Bronchial epithelial cell (primary cell): ENCODE data around the gene HSPBAP1. TPM values are rescaled to one million over a fixed set of nuclear protein-coding genes. Genes with fewer than 3 reads are reported as not detected.

Source experiments
- DNase-seq: peaks from one replicate; pipeline ENCODE4 v3.0.0-alpha.2; 2010; ENCODE audit warnings: low read depth
- FAIRE-seq: peaks from 2 replicates; lab custom pipeline; 2011; peaks lifted over from hg19 to GRCh38; lab: Jason Lieb, UNC
- H3K27me3 ChIP-seq: 2 replicates; pipeline ENCODE4 v1.5.1; 2011; ENCODE audit warnings: low read length; ENCODE audit not compliant: control insufficient read depth, insufficient read depth
- H3K36me3 ChIP-seq: 2 replicates; pipeline ENCODE4 v1.5.1; 2011; ENCODE audit warnings: low read length; ENCODE audit not compliant: control insufficient read depth, insufficient read depth
- H3K4me3 ChIP-seq: 2 replicates; pipeline ENCODE4 v1.5.1; 2011; ENCODE audit warnings: mild to moderate bottlenecking, low read depth, low read length, control low read depth
- total RNA-seq: library from RNA; depleted of rRNA; stranded (reverse); fragments of >200 nt; gene quantifications from 2 replicates; pipeline ENCODE4 v1.2.1, GENCODE V29; 2014
- TF ChIP-seq, protein P1 (sequence below): IDR thresholded peaks from 2 replicates; pipeline ENCODE4 v1.5.1; 2011; ENCODE audit warnings: mild to moderate bottlenecking, moderate library complexity, low read length, control low read depth, inconsistent platforms; ENCODE audit not compliant: insufficient read depth, severe bottlenecking

Gene HSPBAP1
- total RNA-seq, 1 donor from 2014 or later, result 11.3 TPM

DNA sequence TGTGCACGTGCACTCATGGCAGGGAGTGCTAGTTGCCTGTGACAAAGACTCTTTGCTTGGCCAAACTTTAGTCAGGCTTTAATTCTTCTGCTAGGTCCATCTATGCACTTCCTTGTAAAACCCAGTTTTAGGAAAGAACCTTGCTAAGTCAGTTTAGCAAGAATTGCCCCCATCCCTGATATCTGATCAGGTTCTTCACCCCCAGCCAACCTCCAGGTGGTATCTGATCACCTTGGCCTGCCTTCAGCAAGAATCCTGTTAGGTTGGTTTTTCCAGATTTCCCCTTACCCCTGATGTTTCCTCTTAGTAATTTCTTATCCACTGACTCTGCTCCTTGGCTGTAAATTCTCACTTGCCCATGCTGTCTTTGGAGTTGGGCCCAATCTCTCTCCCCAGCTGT, 8.4 kb downstream of the HSPBAP1 start:
- no peak for DNase-seq
- FAIRE-seq, result no peak
- no peak overlapping the region for H3K4me3 ChIP-seq
- TF ChIP-seq, protein P1, sequence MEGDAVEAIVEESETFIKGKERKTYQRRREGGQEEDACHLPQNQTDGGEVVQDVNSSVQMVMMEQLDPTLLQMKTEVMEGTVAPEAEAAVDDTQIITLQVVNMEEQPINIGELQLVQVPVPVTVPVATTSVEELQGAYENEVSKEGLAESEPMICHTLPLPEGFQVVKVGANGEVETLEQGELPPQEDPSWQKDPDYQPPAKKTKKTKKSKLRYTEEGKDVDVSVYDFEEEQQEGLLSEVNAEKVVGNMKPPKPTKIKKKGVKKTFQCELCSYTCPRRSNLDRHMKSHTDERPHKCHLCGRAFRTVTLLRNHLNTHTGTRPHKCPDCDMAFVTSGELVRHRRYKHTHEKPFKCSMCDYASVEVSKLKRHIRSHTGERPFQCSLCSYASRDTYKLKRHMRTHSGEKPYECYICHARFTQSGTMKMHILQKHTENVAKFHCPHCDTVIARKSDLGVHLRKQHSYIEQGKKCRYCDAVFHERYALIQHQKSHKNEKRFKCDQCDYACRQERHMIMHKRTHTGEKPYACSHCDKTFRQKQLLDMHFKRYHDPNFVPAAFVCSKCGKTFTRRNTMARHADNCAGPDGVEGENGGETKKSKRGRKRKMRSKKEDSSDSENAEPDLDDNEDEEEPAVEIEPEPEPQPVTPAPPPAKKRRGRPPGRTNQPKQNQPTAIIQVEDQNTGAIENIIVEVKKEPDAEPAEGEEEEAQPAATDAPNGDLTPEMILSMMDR, result no peak
- H3K36me3 ChIP-seq, result no peaks in the 10 kb centered on the region
- H3K27me3 ChIP-seq, result no peaks in the 10 kb centered on the region

DNA sequence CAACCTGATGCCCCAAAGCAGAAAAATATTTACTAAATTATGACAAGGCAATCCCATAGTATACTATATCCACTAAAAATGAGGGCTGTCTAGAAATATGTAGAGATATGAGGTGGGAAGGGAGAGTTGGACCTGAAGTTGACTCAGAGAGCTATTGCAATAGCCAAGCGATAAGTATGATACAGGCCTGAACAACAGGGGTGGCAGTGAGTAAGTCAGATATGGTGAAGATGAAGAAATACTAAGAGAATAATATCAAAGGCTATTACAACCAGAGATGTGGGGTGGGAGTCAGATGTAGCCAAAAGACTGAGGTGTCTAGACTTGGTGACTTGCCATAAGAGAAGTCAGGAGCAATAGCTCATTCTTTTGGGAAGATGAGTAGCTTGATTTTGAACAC, 9.2 kb downstream of the HSPBAP1 start:
- no peak overlapping the region for H3K4me3 ChIP-seq
- FAIRE-seq (no peak), DNase-seq (peak; percentile 93)
- no peaks in the 10 kb centered on the region for H3K36me3 ChIP-seq
- H3K27me3 ChIP-seq, result no peaks in the 10 kb centered on the region
- TF ChIP-seq, protein P1, result no peak

DNA sequence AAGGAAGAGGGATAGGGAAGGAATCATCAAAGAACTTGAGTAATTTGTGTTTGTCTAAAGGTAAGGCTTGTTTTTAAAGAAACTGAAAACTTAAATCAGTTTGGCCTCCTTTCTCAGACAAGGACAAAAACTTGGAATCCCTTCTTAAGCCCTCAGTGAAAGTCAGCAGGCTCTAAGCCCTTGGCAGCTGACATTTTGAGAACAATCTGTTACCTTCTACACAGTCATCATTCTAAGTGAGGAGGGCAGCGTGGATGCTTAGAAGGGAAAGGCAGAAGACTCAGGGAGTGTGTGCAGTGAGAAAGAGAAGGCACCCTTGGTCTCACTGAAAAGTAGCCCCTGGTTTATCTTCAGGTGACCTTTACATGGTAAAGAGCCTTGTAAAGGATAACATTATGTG, 10.8 kb downstream of the HSPBAP1 start:
- Histone ChIP-seq H3K36me3 (no peaks in the 10 kb centered on the region), H3K27me3 (no peaks in the 10 kb centered on the region), H3K4me3 (no peak overlapping the region)
- no peak for DNase-seq
- FAIRE-seq, result no peak
- TF ChIP-seq, protein P1, result no peak

DNA sequence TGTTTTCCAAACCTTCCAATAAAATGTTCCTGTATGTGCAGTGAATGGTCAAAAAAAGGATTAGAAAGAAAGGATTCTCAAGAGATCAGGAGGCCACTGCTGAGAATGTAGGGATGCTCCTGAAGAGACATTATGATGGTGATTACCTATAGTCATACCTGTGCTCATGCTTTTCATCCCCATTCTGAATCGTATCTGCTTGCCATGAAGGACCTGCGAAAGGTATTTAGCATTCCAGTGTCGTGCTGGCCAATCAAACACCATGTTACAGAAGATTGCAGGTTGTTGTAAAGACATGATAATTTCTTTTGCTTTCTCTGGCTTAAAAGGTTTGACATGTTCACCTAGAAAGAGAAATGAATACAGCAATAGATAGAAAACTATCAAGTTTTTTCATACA, 16.1 kb downstream of the HSPBAP1 start:
- H3K27me3 ChIP-seq, result no peaks in the 10 kb centered on the region
- TF ChIP-seq, protein P1, result no peak
- no peak overlapping the region for H3K4me3 ChIP-seq
- DNase-seq (no peak), FAIRE-seq (no peak)
- no peaks in the 10 kb centered on the region for H3K36me3 ChIP-seq

DNA sequence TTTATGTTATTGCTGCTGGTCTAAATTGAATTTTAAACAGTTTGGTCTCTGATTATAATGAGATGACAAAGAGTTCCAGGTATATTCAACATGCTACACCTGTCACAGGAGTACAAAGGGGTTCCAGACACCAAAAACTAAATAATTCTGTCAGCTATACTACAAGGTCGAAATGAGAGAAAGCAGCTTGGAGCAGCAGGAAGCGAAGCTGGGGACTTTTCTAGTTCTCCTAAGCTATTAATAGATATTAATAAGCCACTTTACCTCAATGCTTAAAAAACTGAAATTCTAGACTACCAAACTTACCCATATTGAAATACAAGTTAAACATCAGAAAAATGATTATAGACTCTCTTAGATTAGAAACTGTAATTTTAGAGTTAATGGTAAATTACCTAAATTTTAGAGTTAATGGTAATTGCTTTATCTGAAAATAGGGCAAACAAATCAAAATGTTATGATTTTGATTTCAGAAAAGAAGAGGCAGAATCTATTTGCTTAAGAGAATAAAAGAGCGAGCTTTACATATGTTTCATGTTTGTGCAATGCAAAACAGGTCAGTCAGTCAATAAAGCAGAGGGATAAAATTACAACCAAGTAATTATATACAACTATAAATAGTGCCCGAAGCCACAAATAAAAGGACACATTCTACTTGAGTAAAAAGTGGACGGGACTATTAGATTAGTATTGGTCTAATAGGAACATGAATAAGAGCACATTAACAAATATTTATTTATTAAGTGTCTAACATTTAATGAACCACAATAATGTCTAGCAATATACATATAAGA, 16.8 kb downstream of the HSPBAP1 start:
- no peak for DNase-seq
- FAIRE-seq, result no peak
- TF ChIP-seq, protein P1, result no peak
- Histone ChIP-seq H3K27me3 (no peaks in the 10 kb centered on the region), H3K4me3 (no peak overlapping the region), H3K36me3 (no peaks in the 10 kb centered on the region)
